DOHH2 (cell line): Measurements from ENCODE around the gene CD27.

Experiments
- H3F3A ChIP-seq: fragments of 200-600 bp; sonication (generic), shearing (Covaris generic); 2 replicates; pipeline ENCODE4 v1.6.0; 2016; ENCODE audit warnings: antibody characterized with exemption, mild to moderate bottlenecking; ENCODE audit not compliant: control insufficient read depth, insufficient read depth
- H3K27ac ChIP-seq: fragments of 200-600 bp; sonication (generic); 2 replicates; pipeline ENCODE4 v1.5.1; 2014; ENCODE audit warnings: low read depth, mild to moderate bottlenecking, low read length, moderate library complexity
- H3K27me3 ChIP-seq: fragments of 200-600 bp; sonication (generic); 2 replicates; pipeline ENCODE4 v1.6.1; 2014; ENCODE audit warnings: mild to moderate bottlenecking, low read length, mixed read lengths; ENCODE audit not compliant: control insufficient read depth
- H3K36me3 ChIP-seq: fragments of 200-600 bp; sonication (generic); 2 replicates; pipeline ENCODE4 v1.6.1; 2014; ENCODE audit warnings: mild to moderate bottlenecking, low read length, moderate library complexity, mixed read lengths; ENCODE audit not compliant: control insufficient read depth
- H3K4me1 ChIP-seq: fragments of 200-600 bp; sonication (generic); 2 replicates; pipeline ENCODE4 v1.6.1; 2014; ENCODE audit warnings: mild to moderate bottlenecking, low read length, mixed read lengths; ENCODE audit not compliant: control insufficient read depth
- H3K4me2 ChIP-seq: fragments of 200-600 bp; sonication (generic); 2 replicates; pipeline ENCODE4 v1.6.0; 2014; ENCODE audit warnings: mild to moderate bottlenecking, low read length, moderate library complexity
- H3K4me3 ChIP-seq: fragments of 200-600 bp; sonication (generic); 2 replicates; pipeline ENCODE4 v1.5.1; 2014; ENCODE audit warnings: mild to moderate bottlenecking, low read length, mixed read lengths
- H3K79me2 ChIP-seq: fragments of 200-600 bp; sonication (generic); 2 replicates; pipeline ENCODE4 v1.6.1; 2014; ENCODE audit warnings: mild to moderate bottlenecking, low read length, mixed read lengths; ENCODE audit not compliant: control insufficient read depth
- H3K9me2 ChIP-seq: fragments of 200-600 bp; sonication (generic); replicated peaks from 2 replicates; pipeline ENCODE4 v1.6.1; 2014; ENCODE audit warnings: mild to moderate bottlenecking, low read length, mixed read lengths; ENCODE audit not compliant: control insufficient read depth
- H3K9me3 ChIP-seq: fragments of 200-600 bp; sonication (generic); 2 replicates; pipeline ENCODE4 v1.6.1; 2014; ENCODE audit warnings: antibody characterized with exemption, low read length, mixed read lengths; ENCODE audit not compliant: control insufficient read depth, insufficient read depth
- H4K20me1 ChIP-seq: fragments of 200-600 bp; sonication (generic); 2 replicates; pipeline ENCODE4 v1.6.0; 2014; ENCODE audit warnings: low read depth, mild to moderate bottlenecking, antibody characterized with exemption, low read length, moderate library complexity; ENCODE audit not compliant: control insufficient read depth, insufficient read depth
- CTCF ChIP-seq: fragments of 200-600 bp; sonication (generic); IDR thresholded peaks from one replicate; pipeline ENCODE4 v1.5.1; 2014; ENCODE audit warnings: antibody characterized with exemption, mild to moderate bottlenecking, low read depth, low read length; ENCODE audit not compliant: poor library complexity, severe bottlenecking
- EZH2phosphoT487 ChIP-seq: fragments of 200-600 bp; sonication (generic); IDR thresholded peaks from 2 replicates; pipeline ENCODE4 v1.6.1; 2017; ENCODE audit warnings: borderline replicate concordance, mild to moderate bottlenecking, antibody characterized with exemption, low read length, moderate library complexity, mixed read lengths

The CD27 gene

GRCh38 chr12:6462234-6462995 is 17.7 kb downstream of the CD27 start:
- H3K27ac ChIP-seq = peak overlapping the region; percentile 76
- peak overlapping the region; percentile 50 for H3K4me3 ChIP-seq
- no peaks in the 10 kb centered on the region for H3K27me3 ChIP-seq
- peaks cover 91% of the 10 kb centered on the region for H3K36me3 ChIP-seq
- H3K4me1 ChIP-seq = peaks cover 70% of the 10 kb centered on the region
- no peaks in the 10 kb centered on the region for H4K20me1 ChIP-seq
- peak overlapping the region; percentile 68 for H3K4me2 ChIP-seq
- H3K9me2 ChIP-seq = no peaks in the 10 kb centered on the region
- H3K9me3 ChIP-seq = no peaks in the 10 kb centered on the region
- peaks cover 41% of the 10 kb centered on the region for H3K79me2 ChIP-seq
- H3F3A ChIP-seq = peaks cover 22% of the 10 kb centered on the region
- TF ChIP-seq CTCF (no peak), EZH2phosphoT487 (no peak)

- TF ChIP-seq EZH2phosphoT487 = no peak
- TF ChIP-seq CTCF = no peak
- H3K27ac ChIP-seq = peak overlapping the region; percentile 76
- peaks cover 22% of the 10 kb centered on the region for H3F3A ChIP-seq
- H4K20me1 ChIP-seq = no peaks in the 10 kb centered on the region
- peak overlapping the region; percentile 50; the same call in 1 of the 2 replicates for H3K4me3 ChIP-seq
- no peaks in the 10 kb centered on the region for H3K9me2 ChIP-seq
- H3K36me3 ChIP-seq = peaks cover 91% of the 10 kb centered on the region
- H3K27me3 ChIP-seq = no peaks in the 10 kb centered on the region
- H3K4me2 ChIP-seq = peak overlapping the region; percentile 68
- no peaks in the 10 kb centered on the region for H3K9me3 ChIP-seq
- peaks cover 49% of the 10 kb centered on the region for H3K79me2 ChIP-seq
- H3K4me1 ChIP-seq = peaks cover 78% of the 10 kb centered on the region
Measured at GRCh38 chr12:6463216-6463615, 18.5 kb downstream of the CD27 start.

- H3K4me2 ChIP-seq = peak overlapping the region; percentile 68
Measured at GRCh38 chr12:6463858-6464257, 19.1 kb downstream of the CD27 start.

More at GRCh38 chr12:6463858-6464257, 19.1 kb downstream of the CD27 start:
- H3K36me3 ChIP-seq = peaks cover 91% of the 10 kb centered on the region
- no peaks in the 10 kb centered on the region for H3K9me3 ChIP-seq
- H3K9me2 ChIP-seq = no peaks in the 10 kb centered on the region
- H3F3A ChIP-seq = peaks cover 22% of the 10 kb centered on the region
- H3K27ac ChIP-seq = peak overlapping the region; percentile 76
- H3K4me3 ChIP-seq = no peak overlapping the region
- no peaks in the 10 kb centered on the region for H3K27me3 ChIP-seq
- H4K20me1 ChIP-seq = no peaks in the 10 kb centered on the region
- H3K4me1 ChIP-seq = peaks cover 82% of the 10 kb centered on the region
- peaks cover 56% of the 10 kb centered on the region for H3K79me2 ChIP-seq
- TF ChIP-seq CTCF = no peak
- no peak for TF ChIP-seq EZH2phosphoT487
